Breast epithelium (tissue), 4 donors: ENCODE measurements around the gene GON7. TPM values are rescaled to one million over a fixed set of nuclear protein-coding genes. Genes with fewer than 3 reads are reported as not detected.

ENCODE experiments used
- DNase-seq, 2 donors: peaks; one replicate each; pipeline ENCODE4 v3.0.0-alpha.2; 2019; ENCODE audit warnings: low spot score in 2 of 2
- H3K27ac ChIP-seq, 2 donors: fragments of 200-600 bp; sonication (generic) in 1 of 2; one replicate each; pipeline ENCODE4 v1.5.1; 2016 to 2019; ENCODE audit warnings: mild to moderate bottlenecking in 1 of 2
- H3K27me3 ChIP-seq, 2 donors: fragments of 200-600 bp; sonication (generic) in 1 of 2; one replicate each; pipeline versions ENCODE4 v1.5.1 to v1.6.0; 2017 to 2019; ENCODE audit warnings: control low read depth in 1 of 2, mild to moderate bottlenecking in 1 of 2
- H3K36me3 ChIP-seq: fragments of 200-600 bp; one replicate; pipeline ENCODE4 v1.5.1; 2019
- H3K4me1 ChIP-seq, 2 donors: fragments of 200-600 bp; sonication (generic); one replicate each; pipeline ENCODE4 v1.5.1; 2016 to 2019; ENCODE audit warnings: control low read depth in 1 of 2
- H3K4me3 ChIP-seq, 3 donors: fragments of 200-600 bp; sonication (generic); 1 replicate in 2 of 3; 2 replicates in 1 of 3; pipeline ENCODE4 v1.5.1; 2016 to 2019; ENCODE audit warnings: mild to moderate bottlenecking in 3 of 3, moderate library complexity in 2 of 3
- H3K9me3 ChIP-seq, 2 donors: fragments of 200-600 bp; sonication (generic) in 1 of 2; one replicate each; pipeline ENCODE4 v1.5.1; 2016 to 2019; ENCODE audit warnings: control low read depth in 1 of 2
- POLR2A ChIP-seq: fragments of 450-650 bp; IDR thresholded peaks from one replicate; pipeline ENCODE4 v1.6.1; 2016; ENCODE audit warnings: antibody characterized with exemption, mild to moderate bottlenecking, moderate library complexity
- POLR2AphosphoS5 ChIP-seq, 3 donors: sonication (generic); formaldehyde crosslinking; IDR thresholded peaks; one replicate each; pipeline ENCODE4 v1.6.1; 2017; ENCODE audit warnings: antibody characterized with exemption in 3 of 3
- intact Hi-C: fragments of 100-400 bp; cut with DNase I; formaldehyde crosslinking; loops from one replicate; pipeline ENCODE4 v1.15.1; 2023; ENCODE audit warnings: low total_unique reads
- total RNA-seq, 3 donors: library from RNA; depleted of rRNA; stranded (reverse); fragments of >200 nt; gene quantifications; one replicate each; pipeline ENCODE4 v1.1.0, GENCODE V29; 2016
- TF ChIP-seq, protein P1 (sequence below), 3 donors: fragments of 450-650 bp; IDR thresholded peaks; one replicate each; pipeline ENCODE4 v1.5.1; 2016 to 2017; ENCODE audit warnings: antibody characterized with exemption in 3 of 3, mild to moderate bottlenecking in 3 of 3, moderate library complexity in 3 of 3

The GON7 gene
- total RNA-seq, 3 donors from 2014 or later, result 8.5 to 12.1 (median 11.1) TPM

- TF ChIP-seq POLR2A, result no peak
- TF ChIP-seq POLR2AphosphoS5 (IDR thresholded peaks at IDR 0.05), result no peak
- TF ChIP-seq, protein P1, sequence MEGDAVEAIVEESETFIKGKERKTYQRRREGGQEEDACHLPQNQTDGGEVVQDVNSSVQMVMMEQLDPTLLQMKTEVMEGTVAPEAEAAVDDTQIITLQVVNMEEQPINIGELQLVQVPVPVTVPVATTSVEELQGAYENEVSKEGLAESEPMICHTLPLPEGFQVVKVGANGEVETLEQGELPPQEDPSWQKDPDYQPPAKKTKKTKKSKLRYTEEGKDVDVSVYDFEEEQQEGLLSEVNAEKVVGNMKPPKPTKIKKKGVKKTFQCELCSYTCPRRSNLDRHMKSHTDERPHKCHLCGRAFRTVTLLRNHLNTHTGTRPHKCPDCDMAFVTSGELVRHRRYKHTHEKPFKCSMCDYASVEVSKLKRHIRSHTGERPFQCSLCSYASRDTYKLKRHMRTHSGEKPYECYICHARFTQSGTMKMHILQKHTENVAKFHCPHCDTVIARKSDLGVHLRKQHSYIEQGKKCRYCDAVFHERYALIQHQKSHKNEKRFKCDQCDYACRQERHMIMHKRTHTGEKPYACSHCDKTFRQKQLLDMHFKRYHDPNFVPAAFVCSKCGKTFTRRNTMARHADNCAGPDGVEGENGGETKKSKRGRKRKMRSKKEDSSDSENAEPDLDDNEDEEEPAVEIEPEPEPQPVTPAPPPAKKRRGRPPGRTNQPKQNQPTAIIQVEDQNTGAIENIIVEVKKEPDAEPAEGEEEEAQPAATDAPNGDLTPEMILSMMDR (IDR thresholded peaks at IDR 0.05), result no peak
- H3K4me3 ChIP-seq, result no peak overlapping the region
- H3K27ac ChIP-seq, result no peak overlapping the region
- no peaks in the 10 kb centered on the region for H3K9me3 ChIP-seq
- H3K4me1 ChIP-seq, result no peaks in the 10 kb centered on the region
- no peaks in the 10 kb centered on the region for H3K36me3 ChIP-seq
- H3K27me3 ChIP-seq, result no peaks in the 10 kb centered on the region
- DNase-seq, result no peak
- intact Hi-C loops, result no loop called here
These were observed 7.7 kb upstream of the GON7 start for GRCh38 chr14:93214598-93214997.

DNA sequence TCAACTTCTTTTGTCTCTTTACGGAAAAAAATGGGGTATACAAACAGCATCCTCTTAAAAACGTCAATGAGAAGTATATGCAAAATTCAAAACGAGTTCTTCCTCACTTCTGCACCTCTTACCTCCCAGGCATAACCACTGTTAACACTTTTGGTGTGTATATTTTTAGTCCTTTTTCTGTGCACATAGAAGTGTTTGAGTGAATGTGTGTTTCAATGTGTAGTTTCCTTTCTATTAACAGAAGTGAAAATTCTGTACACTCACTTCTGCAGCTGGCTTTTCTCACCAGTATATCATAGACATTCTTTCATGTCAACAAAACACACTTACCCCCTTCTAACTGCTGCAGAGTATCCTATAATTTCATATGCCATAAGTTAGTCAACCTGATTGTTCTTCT, 5.6 kb upstream of the GON7 start:
- H3K4me3 ChIP-seq, result no peak overlapping the region
- no peak overlapping the region for H3K27ac ChIP-seq
- H3K27me3 ChIP-seq, result no peaks in the 10 kb centered on the region
- no peaks in the 10 kb centered on the region for H3K36me3 ChIP-seq
- H3K9me3 ChIP-seq, result no peaks in the 10 kb centered on the region
- intact Hi-C loops, result no loop called here
- H3K4me1 ChIP-seq, result no peaks in the 10 kb centered on the region
- no peak for DNase-seq
- TF ChIP-seq, protein P1 (IDR thresholded peaks at IDR 0.05), result no peak
- TF ChIP-seq POLR2A (no peak), POLR2AphosphoS5 (IDR thresholded peaks at IDR 0.05) (no peak)

DNA sequence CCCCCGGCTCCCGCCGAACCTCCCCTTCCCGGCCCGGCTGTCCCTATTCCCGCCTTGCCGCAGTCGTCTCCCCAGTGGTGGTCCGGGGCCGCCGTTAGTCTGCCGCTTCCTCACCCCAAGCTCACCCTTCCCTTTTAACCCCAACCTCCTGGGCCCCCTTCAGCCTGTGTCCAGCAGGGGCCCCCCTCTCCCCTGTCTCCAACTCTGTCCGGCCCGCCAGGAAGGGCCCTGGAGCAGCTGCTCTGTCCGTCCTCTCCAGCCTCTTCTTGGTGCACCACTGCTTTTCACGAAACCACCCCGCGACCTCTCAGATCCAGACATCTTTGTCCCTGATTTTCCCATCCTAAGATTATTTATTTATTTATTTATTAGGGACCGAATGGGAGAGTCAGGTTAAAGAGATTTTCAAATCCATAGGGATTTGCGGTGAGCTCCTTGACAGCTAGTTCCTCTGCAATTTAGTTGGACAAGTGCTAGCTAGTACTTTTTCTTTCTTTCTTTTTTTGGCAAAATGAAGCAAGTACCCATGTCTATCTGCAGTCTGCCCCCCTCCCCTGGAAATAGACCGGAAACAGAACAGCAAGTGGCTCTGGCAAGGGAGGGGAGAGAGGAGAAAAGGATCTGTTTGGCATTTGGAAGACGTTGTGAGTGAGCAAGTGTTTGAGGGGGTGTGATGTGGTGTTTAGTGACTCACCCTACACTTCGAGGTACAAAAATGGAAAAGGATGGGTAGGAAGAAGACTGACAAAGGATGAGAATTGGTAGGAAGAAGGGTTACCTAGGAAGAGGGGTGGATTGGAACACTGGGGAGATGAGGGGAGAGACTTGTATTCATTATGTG, 823 bp upstream of the GON7 start:
- H3K9me3 ChIP-seq, result no peaks in the 10 kb centered on the region
- DNase-seq, result no peak
- peak overlapping the region; percentile 75 to 84 (median 81) for H3K4me3 ChIP-seq
- no peaks in the 10 kb centered on the region for H3K27me3 ChIP-seq
- H3K4me1 ChIP-seq, result peaks cover 0 to 5% of the 10 kb centered on the region in 2 donors
- H3K27ac ChIP-seq, result peak overlapping the region; percentile 85 to 92
- intact Hi-C loops, result no loop called here
- H3K36me3 ChIP-seq, result no peaks in the 10 kb centered on the region
- TF ChIP-seq POLR2A (no peak), POLR2AphosphoS5 (IDR thresholded peaks at IDR 0.05) (no peak)
- TF ChIP-seq, protein P1 (IDR thresholded peaks at IDR 0.05), result no peak

GRCh38 chr14:93201155-93201704, 5.6 kb downstream of the GON7 start:
- intact Hi-C loops, result no loop called here
- TF ChIP-seq POLR2A (no peak), POLR2AphosphoS5 (IDR thresholded peaks at IDR 0.05) (no peak)
- TF ChIP-seq, protein P1 (IDR thresholded peaks at IDR 0.05), result no peak
- DNase-seq, result no peak
- H3K9me3 ChIP-seq, result no peaks in the 10 kb centered on the region
- H3K27ac ChIP-seq, result no peak overlapping the region
- no peaks in the 10 kb centered on the region for H3K36me3 ChIP-seq
- H3K27me3 ChIP-seq, result no peaks in the 10 kb centered on the region
- H3K4me3 ChIP-seq, result no peak overlapping the region
- H3K4me1 ChIP-seq, result peaks cover 0 to 5% of the 10 kb centered on the region in 2 donors

DNA sequence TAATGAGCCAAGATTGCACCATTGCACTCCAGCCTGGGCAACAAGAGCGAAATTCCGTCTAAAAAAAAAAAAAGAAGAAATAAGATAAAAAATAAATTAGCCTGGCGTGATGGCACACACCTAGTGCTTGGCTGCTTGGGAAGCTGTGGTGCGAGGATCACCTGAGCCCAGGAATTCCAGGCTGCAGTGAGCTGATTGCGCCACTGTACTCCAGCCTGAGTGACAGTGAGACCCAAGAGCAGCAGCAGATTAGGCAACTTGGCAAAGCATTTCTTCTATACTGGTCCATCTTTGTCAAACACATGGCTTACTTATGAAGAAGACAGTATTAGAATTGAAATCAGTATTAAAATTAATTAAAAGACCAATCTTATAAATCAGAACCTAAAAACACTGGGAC, 6.3 kb downstream of the GON7 start:
- TF ChIP-seq, protein P1 (IDR thresholded peaks at IDR 0.05), result no peak
- TF ChIP-seq POLR2A, result no peak
- no peak for TF ChIP-seq POLR2AphosphoS5 (IDR thresholded peaks at IDR 0.05)
- no peak for DNase-seq
- Histone ChIP-seq H3K27me3 (no peaks in the 10 kb centered on the region), H3K36me3 (no peaks in the 10 kb centered on the region), H3K27ac (no peak overlapping the region), H3K4me3 (no peak overlapping the region), H3K9me3 (no peaks in the 10 kb centered on the region), H3K4me1 (peaks cover 0 to 1% of the 10 kb centered on the region in 2 donors)
- intact Hi-C loops, result no loop called here
